SK-N-SH treated with all-trans-retinoic acid at 6 μM for 48 hours (cell line): ENCODE measurements around the gene ANLN.

ENCODE experiments used
- ARNTL ChIP-seq: fragments of 450-650 bp; formaldehyde crosslinking; IDR thresholded peaks from 2 replicates; pipeline ENCODE4 v1.5.0; 2020; ENCODE audit warnings: low read depth, mild to moderate bottlenecking, moderate library complexity, borderline replicate concordance
- BACH2 ChIP-seq: fragments of 250-450 bp; sonication (Bioruptor Pico); IDR thresholded peaks from 2 replicates; pipeline ENCODE4 v1.9.0; 2021; ENCODE audit warnings: mild to moderate bottlenecking, borderline replicate concordance
- TCF4 ChIP-seq: fragments of 250-450 bp; sonication (Bioruptor Pico); IDR thresholded peaks from 2 replicates; pipeline ENCODE4 v1.8.0; 2021; ENCODE audit warnings: mild to moderate bottlenecking, moderate library complexity, borderline replicate concordance
- ZNF8 ChIP-seq: fragments of 450-650 bp; formaldehyde crosslinking; IDR thresholded peaks from 2 replicates; pipeline ENCODE4 v1.5.0; 2020; ENCODE audit warnings: mild to moderate bottlenecking, moderate library complexity

DNA sequence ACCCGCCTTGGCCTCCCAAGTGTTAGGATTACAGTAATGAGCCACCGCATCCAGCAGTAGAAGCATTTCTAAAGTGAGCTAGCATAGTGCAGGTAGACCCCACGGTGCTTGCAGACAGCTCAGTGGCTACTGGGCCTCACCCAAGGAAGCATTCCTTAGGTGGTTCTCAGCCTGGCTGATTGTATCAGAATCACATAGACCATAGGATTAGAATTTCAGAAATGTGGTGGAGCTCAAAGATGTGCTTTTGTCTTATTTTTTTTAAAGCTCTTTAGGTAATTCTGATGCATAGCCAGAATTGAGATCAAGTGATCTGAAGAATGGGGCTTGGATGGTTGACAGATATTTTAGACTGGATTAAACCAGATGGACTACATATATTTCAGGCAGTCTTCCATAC, 10.9 kb downstream of the ANLN start:
- TF ChIP-seq BACH2 (no peak), ARNTL (CRISPR knock-in tag) (no peak), TCF4 (CRISPR knock-in tag) (no peak), ZNF8 (CRISPR knock-in tag) (no peak)
